Measurements from ENCODE around the gene TICRR. TPM values are rescaled to one million over a fixed set of nuclear protein-coding genes. Genes with fewer than 3 reads are reported as not detected.

The TICRR gene
- total and polyA plus RNA-seq, 2 of the 8 experiments (the other 6 are each of a cell fraction or from before 2014, with no cell fraction given), result 13.1 to 34.8 TPM

DNA sequence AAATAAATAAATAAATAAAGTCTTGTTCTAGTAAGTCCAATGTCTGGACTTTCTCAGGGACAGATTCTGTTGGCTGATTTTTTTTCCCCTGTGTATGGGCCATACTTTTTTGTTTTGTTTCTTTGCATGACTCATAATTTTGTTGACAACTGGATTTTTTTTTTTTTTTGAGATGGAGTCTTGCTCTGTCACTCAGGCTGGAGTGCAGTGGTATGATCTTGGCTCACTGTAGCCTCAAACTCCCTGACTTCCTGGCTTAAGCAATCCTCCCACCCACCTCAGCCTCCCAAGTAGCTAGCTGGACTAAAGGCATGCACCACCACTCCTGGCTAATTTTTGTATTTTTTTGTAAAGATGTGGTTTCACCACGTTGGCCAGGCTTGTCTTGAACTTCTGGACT lies 38.9 kb downstream of the TICRR start:
- Histone ChIP-seq H2BK12ac (ENCODE audit: low read depth, low read length) (no peak overlapping the region), H3K56ac (replicated peaks; ENCODE audit: insufficient read length, low read depth, low read length) (no peak overlapping the region), H3K4ac (replicated peaks; ENCODE audit: insufficient read length, low read depth, low read length) (no peak overlapping the region), H3K4me1 (replicated peaks in 1 of 4; ENCODE audit: control insufficient read depth in 3 of 4, insufficient read depth in 4 of 4, low read length in 3 of 4) (no peaks in the 10 kb centered on the region), H3K23ac (ENCODE audit: insufficient read length) (no peak overlapping the region), H2BK15ac (ENCODE audit: low read length) (no peak overlapping the region), H2BK20ac (ENCODE audit: low read length) (no peak overlapping the region), H3K9ac (replicated peaks in 1 of 4; ENCODE audit: extremely low read depth in 1 of 4, low read depth in 3 of 4, low read length in 3 of 4) (no peak overlapping the region), H2BK120ac (replicated peaks; ENCODE audit: low read depth, low read length) (no peak overlapping the region), H3K14ac (ENCODE audit: insufficient read length) (no peak overlapping the region), H3K18ac (ENCODE audit: extremely low read depth, low read length) (no peak overlapping the region), H3K36me3 (ENCODE audit: control insufficient read depth in 2 of 4, insufficient read depth in 4 of 4, low read length in 3 of 4) (peaks cover 20 to 82% (median 59%) of the 10 kb centered on the region in 4 experiments), H3K27ac (ENCODE audit: low read depth, low read length) (no peak overlapping the region), H3K4me2 (ENCODE audit: insufficient read depth in 1 of 2, low read depth in 2 of 2, low read length in 2 of 2) (no peak overlapping the region), H3K79me1 (ENCODE audit: low read depth, low read length) (no peaks in the 10 kb centered on the region), H3K27me3 (replicated peaks in 1 of 4; ENCODE audit: control insufficient read depth in 3 of 4, extremely low read depth in 1 of 4, insufficient read depth in 3 of 4, low read length in 3 of 4) (no peaks in the 10 kb centered on the region), H3K79me2 (ENCODE audit: control insufficient read depth in 1 of 2, insufficient read depth in 2 of 2, low read length in 2 of 2) (peaks cover 0 to 4% of the 10 kb centered on the region in 2 experiments; a peak in 1 of 4 replicates), H4K8ac (ENCODE audit: extremely low read depth, insufficient read depth, low read length) (no peak overlapping the region), H2AK5ac (ENCODE audit: low read depth, low read length) (no peak overlapping the region), H3K23me2 (ENCODE audit: low read depth, low read length) (no peaks in the 10 kb centered on the region), H4K20me1 (replicated peaks in 1 of 2; ENCODE audit: control insufficient read depth in 1 of 2, insufficient read depth in 2 of 2, low read length in 2 of 2) (peaks cover 1 to 6% of the 10 kb centered on the region in 2 experiments), H4K91ac (replicated peaks; ENCODE audit: insufficient read length, low read length) (no peak overlapping the region), H3K4me3 (ENCODE audit: extremely low read depth in 1 of 4, insufficient read depth in 2 of 4, low read depth in 3 of 4, low read length in 4 of 4) (no peak overlapping the region), H4K5ac (ENCODE audit: insufficient read length, low read depth, low read length) (no peak overlapping the region), H3K9me3 (ENCODE audit: insufficient read depth in 2 of 2, low read depth in 1 of 2, low read length in 1 of 2) (no peaks in the 10 kb centered on the region), H2AFZ (ENCODE audit: low read length) (no peak overlapping the region), H2BK5ac (ENCODE audit: low read depth, low read length) (no peak overlapping the region)
- TF ChIP-seq CBX5 (IDR thresholded peaks at IDR 0.05; ENCODE audit: low read depth, low read length) (no peak), POLR2AphosphoS5 (IDR thresholded peaks at IDR 0.05; ENCODE audit: low read depth, low read length) (no peak), BCL11A (IDR thresholded peaks at IDR 0.05; ENCODE audit: low read depth in 2 of 2, low read length in 2 of 2) (no peak), TAF1 (IDR thresholded peaks at IDR 0.05; ENCODE audit: low read depth, low read length) (no peak), TEAD4 (IDR thresholded peaks at IDR 0.05; ENCODE audit: low read depth, low read length) (no peak), POLR2A (IDR thresholded peaks at IDR 0.05; ENCODE audit: control extremely low read depth in 1 of 2, low read depth in 2 of 2, low read length in 2 of 2) (no peak)
- WGBS, 2 experiments (ENCODE audit: extremely low coverage in 1 of 2, insufficient coverage in 1 of 2, insufficient read length in 1 of 2, insufficient replicate concordance in 2 of 2, low coverage in 1 of 2, low lambda C conversion rate in 2 of 2, missing lambda C conversion rate in 1 of 2), result 90% methylated on average over 1 of the region's 1 CpG; no CpG with 5 or more reads in 1 of the 2 experiments
- FAIRE-seq (no peak), DNase-seq (ENCODE audit: low read depth in 1 of 2, low spot score in 2 of 2) (no peak)
- ChIA-PET CTCF (ENCODE audit: partially characterized antibody) (no interaction called here), POLR2A (ENCODE audit: partially characterized antibody) (no interaction called here)
